ENCODE results near the gene DUS3L.

DUS3L gene

DNA sequence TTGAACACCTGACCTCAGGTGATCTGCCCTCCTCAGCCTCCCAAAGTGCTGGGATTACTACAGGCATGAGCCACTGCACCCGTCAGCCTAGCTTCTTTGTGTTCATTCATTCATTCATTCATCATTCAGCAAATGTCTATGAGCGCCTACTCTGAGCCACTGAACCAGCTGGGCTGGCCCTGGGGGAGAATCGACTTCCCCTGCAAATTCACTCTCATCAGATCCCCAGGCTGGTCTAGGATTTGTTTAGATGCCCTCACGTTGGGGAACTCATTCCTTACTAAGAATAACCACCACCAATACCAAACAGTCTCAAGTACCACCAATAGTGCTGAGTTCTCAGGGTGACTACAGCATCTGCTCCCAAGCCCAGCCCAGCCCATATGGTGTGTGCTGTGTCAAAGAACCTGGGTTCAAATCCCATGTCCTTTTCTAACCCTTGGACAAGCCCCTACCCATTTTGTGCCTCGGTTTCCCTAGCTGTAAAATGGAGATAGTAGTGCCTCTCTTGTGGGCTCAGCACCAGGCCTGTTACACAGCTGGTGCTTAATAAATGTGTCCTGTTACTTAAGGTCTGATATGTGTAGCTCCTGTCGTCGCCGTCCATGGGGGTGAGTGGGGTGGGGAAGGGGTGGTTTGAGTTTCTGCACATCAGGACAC is 30.7 kb upstream of the DUS3L start:
- TF ChIP-seq, protein P1, sequence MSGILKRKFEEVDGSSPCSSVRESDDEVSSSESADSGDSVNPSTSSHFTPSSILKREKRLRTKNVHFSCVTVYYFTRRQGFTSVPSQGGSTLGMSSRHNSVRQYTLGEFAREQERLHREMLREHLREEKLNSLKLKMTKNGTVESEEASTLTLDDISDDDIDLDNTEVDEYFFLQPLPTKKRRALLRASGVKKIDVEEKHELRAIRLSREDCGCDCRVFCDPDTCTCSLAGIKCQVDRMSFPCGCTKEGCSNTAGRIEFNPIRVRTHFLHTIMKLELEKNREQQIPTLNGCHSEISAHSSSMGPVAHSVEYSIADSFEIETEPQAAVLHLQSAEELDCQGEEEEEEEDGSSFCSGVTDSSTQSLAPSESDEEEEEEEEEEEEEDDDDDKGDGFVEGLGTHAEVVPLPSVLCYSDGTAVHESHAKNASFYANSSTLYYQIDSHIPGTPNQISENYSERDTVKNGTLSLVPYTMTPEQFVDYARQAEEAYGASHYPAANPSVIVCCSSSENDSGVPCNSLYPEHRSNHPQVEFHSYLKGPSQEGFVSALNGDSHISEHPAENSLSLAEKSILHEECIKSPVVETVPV (CRISPR knock-in tag; IDR thresholded peaks at IDR 0.05): no peak
- TF ChIP-seq TOX (CRISPR knock-in tag; IDR thresholded peaks at IDR 0.05; ENCODE audit: borderline replicate concordance) (no peak), ISL1 (CRISPR knock-in tag; IDR thresholded peaks at IDR 0.05) (no peak), SNAI2 (CRISPR knock-in tag; IDR thresholded peaks at IDR 0.05) (no peak), GLIS3 (CRISPR knock-in tag; IDR thresholded peaks at IDR 0.05) (no peak), BACH2 (CRISPR knock-in tag; IDR thresholded peaks at IDR 0.05; ENCODE audit: borderline replicate concordance) (no peak), ZNF70 (CRISPR knock-in tag; IDR thresholded peaks at IDR 0.05) (no peak), ZFP30 (CRISPR knock-in tag; IDR thresholded peaks at IDR 0.05) (no peak), ZFP3 (CRISPR knock-in tag; IDR thresholded peaks at IDR 0.05) (no peak), RARB (CRISPR knock-in tag; IDR thresholded peaks at IDR 0.05) (no peak), ESRRG (CRISPR knock-in tag; IDR thresholded peaks at IDR 0.05) (no peak), ZNF8 (CRISPR knock-in tag; IDR thresholded peaks at IDR 0.05) (no peak), TCF4 (CRISPR knock-in tag; IDR thresholded peaks at IDR 0.05; ENCODE audit: borderline replicate concordance) (no peak), CSDC2 (CRISPR knock-in tag; IDR thresholded peaks at IDR 0.05) (no peak), ARNTL (CRISPR knock-in tag; IDR thresholded peaks at IDR 0.05; ENCODE audit: borderline replicate concordance, low read depth) (no peak), OSR1 (CRISPR knock-in tag; IDR thresholded peaks at IDR 0.05) (no peak), ZC3H10 (CRISPR knock-in tag; IDR thresholded peaks at IDR 0.05) (no peak)
- TF ChIP-seq, protein P2, sequence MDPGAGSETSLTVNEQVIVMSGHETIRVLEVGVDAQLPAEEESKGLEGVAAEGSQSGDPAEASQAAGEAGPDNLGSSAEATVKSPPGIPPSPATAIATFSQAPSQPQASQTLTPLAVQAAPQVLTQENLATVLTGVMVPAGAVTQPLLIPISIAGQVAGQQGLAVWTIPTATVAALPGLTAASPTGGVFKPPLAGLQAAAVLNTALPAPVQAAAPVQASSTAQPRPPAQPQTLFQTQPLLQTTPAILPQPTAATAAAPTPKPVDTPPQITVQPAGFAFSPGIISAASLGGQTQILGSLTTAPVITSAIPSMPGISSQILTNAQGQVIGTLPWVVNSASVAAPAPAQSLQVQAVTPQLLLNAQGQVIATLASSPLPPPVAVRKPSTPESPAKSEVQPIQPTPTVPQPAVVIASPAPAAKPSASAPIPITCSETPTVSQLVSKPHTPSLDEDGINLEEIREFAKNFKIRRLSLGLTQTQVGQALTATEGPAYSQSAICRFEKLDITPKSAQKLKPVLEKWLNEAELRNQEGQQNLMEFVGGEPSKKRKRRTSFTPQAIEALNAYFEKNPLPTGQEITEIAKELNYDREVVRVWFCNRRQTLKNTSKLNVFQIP (CRISPR knock-in tag; IDR thresholded peaks at IDR 0.05; ENCODE audit: borderline replicate concordance, low read depth): no peak
- TF ChIP-seq, protein P3, sequence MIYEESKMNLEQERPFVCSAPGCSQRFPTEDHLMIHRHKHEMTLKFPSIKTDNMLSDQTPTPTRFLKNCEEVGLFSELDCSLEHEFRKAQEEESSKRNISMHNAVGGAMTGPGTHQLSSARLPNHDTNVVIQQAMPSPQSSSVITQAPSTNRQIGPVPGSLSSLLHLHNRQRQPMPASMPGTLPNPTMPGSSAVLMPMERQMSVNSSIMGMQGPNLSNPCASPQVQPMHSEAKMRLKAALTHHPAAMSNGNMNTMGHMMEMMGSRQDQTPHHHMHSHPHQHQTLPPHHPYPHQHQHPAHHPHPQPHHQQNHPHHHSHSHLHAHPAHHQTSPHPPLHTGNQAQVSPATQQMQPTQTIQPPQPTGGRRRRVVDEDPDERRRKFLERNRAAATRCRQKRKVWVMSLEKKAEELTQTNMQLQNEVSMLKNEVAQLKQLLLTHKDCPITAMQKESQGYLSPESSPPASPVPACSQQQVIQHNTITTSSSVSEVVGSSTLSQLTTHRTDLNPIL (CRISPR knock-in tag; IDR thresholded peaks at IDR 0.05; ENCODE audit: low read depth): no peak
- TF ChIP-seq, protein P4, sequence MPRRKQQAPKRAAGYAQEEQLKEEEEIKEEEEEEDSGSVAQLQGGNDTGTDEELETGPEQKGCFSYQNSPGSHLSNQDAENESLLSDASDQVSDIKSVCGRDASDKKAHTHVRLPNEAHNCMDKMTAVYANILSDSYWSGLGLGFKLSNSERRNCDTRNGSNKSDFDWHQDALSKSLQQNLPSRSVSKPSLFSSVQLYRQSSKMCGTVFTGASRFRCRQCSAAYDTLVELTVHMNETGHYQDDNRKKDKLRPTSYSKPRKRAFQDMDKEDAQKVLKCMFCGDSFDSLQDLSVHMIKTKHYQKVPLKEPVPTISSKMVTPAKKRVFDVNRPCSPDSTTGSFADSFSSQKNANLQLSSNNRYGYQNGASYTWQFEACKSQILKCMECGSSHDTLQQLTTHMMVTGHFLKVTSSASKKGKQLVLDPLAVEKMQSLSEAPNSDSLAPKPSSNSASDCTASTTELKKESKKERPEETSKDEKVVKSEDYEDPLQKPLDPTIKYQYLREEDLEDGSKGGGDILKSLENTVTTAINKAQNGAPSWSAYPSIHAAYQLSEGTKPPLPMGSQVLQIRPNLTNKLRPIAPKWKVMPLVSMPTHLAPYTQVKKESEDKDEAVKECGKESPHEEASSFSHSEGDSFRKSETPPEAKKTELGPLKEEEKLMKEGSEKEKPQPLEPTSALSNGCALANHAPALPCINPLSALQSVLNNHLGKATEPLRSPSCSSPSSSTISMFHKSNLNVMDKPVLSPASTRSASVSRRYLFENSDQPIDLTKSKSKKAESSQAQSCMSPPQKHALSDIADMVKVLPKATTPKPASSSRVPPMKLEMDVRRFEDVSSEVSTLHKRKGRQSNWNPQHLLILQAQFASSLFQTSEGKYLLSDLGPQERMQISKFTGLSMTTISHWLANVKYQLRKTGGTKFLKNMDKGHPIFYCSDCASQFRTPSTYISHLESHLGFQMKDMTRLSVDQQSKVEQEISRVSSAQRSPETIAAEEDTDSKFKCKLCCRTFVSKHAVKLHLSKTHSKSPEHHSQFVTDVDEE (CRISPR knock-in tag; IDR thresholded peaks at IDR 0.05): no peak
- ATAC-seq: no peak

DNA sequence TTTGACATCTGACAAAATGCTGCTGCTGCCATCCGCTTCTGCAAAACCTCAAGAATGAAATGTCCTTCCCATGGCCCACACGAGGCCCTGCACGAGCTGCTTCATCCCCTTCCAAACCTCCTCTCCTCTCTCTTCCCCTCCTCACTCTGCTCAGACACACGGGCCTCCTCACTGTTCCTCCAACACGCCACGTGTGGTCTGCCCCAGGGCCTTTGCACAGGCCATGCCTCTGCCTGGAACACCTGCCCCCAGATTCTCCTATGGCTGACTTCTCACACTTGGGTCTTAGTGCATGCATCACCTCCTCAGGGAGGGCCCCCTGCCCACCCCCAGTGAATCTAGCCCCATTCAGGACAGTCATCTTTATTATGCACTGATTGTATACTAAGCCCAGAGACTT is 29.8 kb upstream of the DUS3L start:
- no peak for ATAC-seq
- TF ChIP-seq BACH2 (CRISPR knock-in tag; IDR thresholded peaks at IDR 0.05; ENCODE audit: borderline replicate concordance) (no peak), OSR1 (CRISPR knock-in tag; IDR thresholded peaks at IDR 0.05) (no peak), ZNF565 (CRISPR knock-in tag; conservative IDR thresholded peaks at IDR 0.05; ENCODE audit: low read depth) (no peak), ZFP3 (CRISPR knock-in tag; IDR thresholded peaks at IDR 0.05) (no peak), ZNF70 (CRISPR knock-in tag; IDR thresholded peaks at IDR 0.05) (no peak), SNAI2 (CRISPR knock-in tag; IDR thresholded peaks at IDR 0.05) (no peak), ZC3H10 (CRISPR knock-in tag; IDR thresholded peaks at IDR 0.05) (no peak), TCF4 (CRISPR knock-in tag; IDR thresholded peaks at IDR 0.05; ENCODE audit: borderline replicate concordance) (no peak), TOX (CRISPR knock-in tag; IDR thresholded peaks at IDR 0.05; ENCODE audit: borderline replicate concordance) (no peak), GLIS3 (CRISPR knock-in tag; IDR thresholded peaks at IDR 0.05) (no peak), CSDC2 (CRISPR knock-in tag; IDR thresholded peaks at IDR 0.05) (no peak)
- TF ChIP-seq, protein P1 (CRISPR knock-in tag; IDR thresholded peaks at IDR 0.05): no peak
- TF ChIP-seq, protein P4 (CRISPR knock-in tag; IDR thresholded peaks at IDR 0.05): no peak
- TF ChIP-seq, protein P3 (CRISPR knock-in tag; IDR thresholded peaks at IDR 0.05; ENCODE audit: low read depth): no peak
